Mesenchymal stem cell (in vitro differentiated cells and primary cell): ENCODE results near the gene CST3.

Experiments
- DNase-seq: peaks from one replicate; pipeline ENCODE4 v3.0.0-alpha.2; 2013
- H2AFZ ChIP-seq: one replicate; pipeline ENCODE4 v1.6.1; 2013; ENCODE audit warnings: low read depth, mild to moderate bottlenecking, control low read depth, inconsistent platforms, low read length, moderate library complexity
- H2AK5ac ChIP-seq: 2 replicates; pipeline ENCODE4 v1.6.1; 2013; ENCODE audit warnings: low read length, moderate library complexity, mild to moderate bottlenecking, inconsistent platforms; ENCODE audit not compliant: severe bottlenecking
- H2BK120ac ChIP-seq: one replicate; pipeline ENCODE4 v1.6.1; 2013; ENCODE audit warnings: low read depth, mild to moderate bottlenecking, inconsistent platforms, low read length, moderate library complexity
- H2BK12ac ChIP-seq, 2 experiments: one replicate each; pipeline ENCODE4 v1.6.1; 2013; ENCODE audit warnings: inconsistent platforms in 2 of 2, low read length in 2 of 2, mild to moderate bottlenecking in 2 of 2, moderate library complexity in 2 of 2, control low read depth in 1 of 2
- H2BK15ac ChIP-seq: one replicate; pipeline ENCODE4 v1.6.1; 2013; ENCODE audit warnings: mild to moderate bottlenecking, low read depth, inconsistent platforms; ENCODE audit not compliant: poor library complexity, severe bottlenecking
- H2BK5ac ChIP-seq: 2 replicates; pipeline ENCODE4 v1.6.1; 2013; ENCODE audit warnings: low read depth, mild to moderate bottlenecking, low read length, control low read depth, inconsistent platforms; ENCODE audit not compliant: poor library complexity, severe bottlenecking
- H3K14ac ChIP-seq, 2 experiments: one replicate each; pipeline ENCODE4 v1.6.1; 2013; ENCODE audit warnings: inconsistent platforms in 2 of 2, low read length in 2 of 2, control low read depth in 1 of 2, mild to moderate bottlenecking in 1 of 2, moderate library complexity in 1 of 2
- H3K18ac ChIP-seq, 2 experiments: one replicate each; pipeline ENCODE4 v1.6.1; 2013; ENCODE audit warnings: inconsistent platforms in 2 of 2, low read length in 2 of 2, control low read depth in 1 of 2, low read depth in 1 of 2, mild to moderate bottlenecking in 1 of 2
- H3K23ac ChIP-seq, 2 experiments: one replicate each; pipeline ENCODE4 v1.6.1; 2013; ENCODE audit warnings: inconsistent platforms in 2 of 2, low read length in 2 of 2, mild to moderate bottlenecking in 2 of 2, moderate library complexity in 2 of 2, control low read depth in 1 of 2
- H3K27ac ChIP-seq: 2 replicates; pipeline ENCODE4 v1.5.1; 2013; ENCODE audit warnings: mild to moderate bottlenecking, moderate library complexity, low read length, control low read depth, inconsistent platforms; ENCODE audit not compliant: poor library complexity, severe bottlenecking
- H3K27me3 ChIP-seq, 2 experiments: 2 replicates each; pipeline versions ENCODE4 v1.6.1 to v1.7.0; 2013; ENCODE audit warnings: low read length in 2 of 2, mild to moderate bottlenecking in 2 of 2, moderate library complexity in 2 of 2, control low read depth in 1 of 2, inconsistent platforms in 1 of 2; ENCODE audit not compliant: control insufficient read depth in 1 of 2, insufficient read depth in 1 of 2
- H3K36me3 ChIP-seq, 2 experiments: 2 replicates each; pipeline versions ENCODE4 v1.6.1 to v1.7.0; 2013; ENCODE audit warnings: low read length in 2 of 2, control low read depth in 1 of 2, inconsistent platforms in 1 of 2, low read depth in 1 of 2, mild to moderate bottlenecking in 1 of 2; ENCODE audit not compliant: insufficient read depth in 2 of 2, control insufficient read depth in 1 of 2
- H3K4ac ChIP-seq, 2 experiments: one replicate each; pipeline ENCODE4 v1.6.1; 2013; ENCODE audit warnings: inconsistent platforms in 2 of 2, low read length in 2 of 2, mild to moderate bottlenecking in 2 of 2, moderate library complexity in 2 of 2, control low read depth in 1 of 2, low read depth in 1 of 2
- H3K4me1 ChIP-seq: 2 replicates; pipeline ENCODE4 v1.6.1; 2013; ENCODE audit warnings: low read depth, low read length, control low read depth; ENCODE audit not compliant: control insufficient read depth, insufficient read depth
- H3K4me2 ChIP-seq: 2 replicates; pipeline ENCODE4 v1.6.1; 2013; ENCODE audit warnings: low read length, mild to moderate bottlenecking, inconsistent platforms; ENCODE audit not compliant: poor library complexity, severe bottlenecking
- H3K4me3 ChIP-seq, 2 experiments: 2 replicates each; pipeline versions ENCODE4 v1.5.1 to v1.7.0; 2013; ENCODE audit warnings: low read length in 2 of 2, mild to moderate bottlenecking in 2 of 2, control low read depth in 1 of 2, low read depth in 1 of 2; ENCODE audit not compliant: insufficient read depth in 1 of 2
- H3K79me1 ChIP-seq: replicated peaks from 2 replicates; pipeline ENCODE4 v1.6.1; 2013; ENCODE audit warnings: mild to moderate bottlenecking, control low read depth, low read length, inconsistent platforms; ENCODE audit not compliant: poor library complexity, severe bottlenecking
- H3K9ac ChIP-seq: 2 replicates; pipeline ENCODE4 v1.7.0; 2013; ENCODE audit warnings: mild to moderate bottlenecking, low read length, moderate library complexity
- H3K9me3 ChIP-seq: 2 replicates; pipeline ENCODE4 v1.7.0; 2013; ENCODE audit warnings: mild to moderate bottlenecking, low read length; ENCODE audit not compliant: control insufficient read depth
- H4K8ac ChIP-seq: one replicate; pipeline ENCODE4 v1.6.1; 2013; ENCODE audit warnings: inconsistent platforms, mild to moderate bottlenecking, low read length, moderate library complexity
- H4K91ac ChIP-seq: one replicate; pipeline ENCODE4 v1.6.1; 2013; ENCODE audit warnings: mild to moderate bottlenecking, low read length, inconsistent platforms
- WGBS: methylation state at CpG from one replicate; pipeline ENCODE4 v1.1.7; 2013; ENCODE audit warnings: mixed read lengths; 5-methylcytosine and 5-hydroxymethylcytosine counted together

CST3 gene

DNA sequence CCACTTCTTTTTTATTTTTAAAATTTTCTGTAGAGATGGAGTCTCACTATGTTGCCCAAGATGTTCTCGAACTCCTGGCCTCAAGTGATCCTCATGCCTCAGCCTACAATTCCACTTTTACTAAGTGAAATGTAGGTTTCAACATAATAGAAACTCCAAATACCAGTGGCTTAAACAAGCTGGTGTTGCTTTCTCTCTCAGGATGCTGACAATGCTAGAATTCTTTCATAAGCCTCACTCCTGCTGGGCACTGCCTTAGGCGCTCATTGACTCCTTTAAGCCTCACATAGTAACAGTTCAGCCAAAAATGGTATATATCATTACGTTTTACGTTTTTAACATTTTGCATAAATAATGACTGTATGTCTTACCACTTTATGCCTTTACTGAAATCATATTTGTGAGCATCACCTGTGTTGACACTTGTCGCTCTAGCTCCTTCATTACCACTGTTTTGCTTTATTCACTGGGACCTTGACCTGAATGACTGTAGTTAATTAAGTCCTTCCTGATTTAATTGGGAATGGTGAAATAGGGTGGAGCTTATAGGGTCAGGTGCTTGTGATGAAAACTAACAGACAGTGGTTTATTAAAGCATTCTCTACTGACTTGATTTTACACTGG, 28.2 kb downstream of the CST3 start:
- Histone ChIP-seq H2BK120ac (no peak overlapping the region), H3K4me2 (no peak overlapping the region), H3K9me3 (no peaks in the 10 kb centered on the region), H4K8ac (no peak overlapping the region), H2AK5ac (no peak overlapping the region), H3K27me3 (peaks cover 0 to 21% of the 10 kb centered on the region in 2 experiments), H3K9ac (no peak overlapping the region), H3K27ac (no peak overlapping the region), H3K23ac (no peak overlapping the region), H3K4me1 (peaks cover 15% of the 10 kb centered on the region), H3K4me3 (no peak overlapping the region), H2BK5ac (no peak overlapping the region), H3K36me3 (no peaks in the 10 kb centered on the region), H3K79me1 (no peaks in the 10 kb centered on the region), H2BK15ac (no peak overlapping the region), H3K18ac (no peak overlapping the region), H4K91ac (no peak overlapping the region), H3K4ac (no peak overlapping the region), H3K14ac (no peak overlapping the region), H2BK12ac (no peak overlapping the region), H2AFZ (no peak overlapping the region)
- whole genome bisulfite sequencing: 97% methylated on average over 5 of the region's 5 CpGs
- DNase-seq: peak; percentile 46

DNA sequence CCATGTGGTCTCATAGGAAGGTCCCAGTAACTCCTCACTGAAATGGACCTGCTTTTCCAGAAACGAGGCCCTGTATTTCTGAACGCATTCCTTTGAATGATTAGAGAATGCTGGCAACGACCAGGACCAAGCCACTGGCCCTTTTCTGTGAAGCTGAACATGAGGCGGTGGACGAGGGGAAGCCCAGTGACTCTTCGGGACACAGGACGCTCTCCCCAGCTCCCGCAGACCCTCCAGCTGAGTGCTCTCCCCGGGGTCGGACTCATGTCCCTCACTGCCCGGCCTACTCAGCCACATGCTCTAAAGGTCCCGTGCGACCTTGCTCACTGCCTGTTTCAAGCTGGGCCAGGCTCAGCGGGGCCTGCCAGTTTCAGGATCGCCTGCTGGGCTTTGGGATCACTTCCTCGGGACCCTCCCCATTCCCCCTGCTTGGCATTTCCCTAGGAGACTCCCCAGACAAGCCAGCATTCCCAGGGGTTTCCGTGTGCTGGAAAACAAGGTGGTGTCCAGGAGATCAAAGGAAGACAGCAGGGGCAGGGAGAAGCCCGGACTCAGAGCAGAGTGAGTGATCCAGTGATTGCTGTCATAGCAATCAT, 29.4 kb downstream of the CST3 start:
- 79% methylated on average over 17 of the region's 18 CpGs for WGBS
- Histone ChIP-seq H3K27ac (no peak overlapping the region), H2BK12ac (peak overlapping the region in 1 of 2 experiments; percentile 63), H2AK5ac (peak overlapping the region; percentile 21), H3K79me1 (no peaks in the 10 kb centered on the region), H4K91ac (peak overlapping the region; percentile 37), H3K4me2 (no peak overlapping the region), H3K4me3 (no peak overlapping the region), H2AFZ (no peak overlapping the region), H2BK120ac (no peak overlapping the region), H3K23ac (no peak overlapping the region), H3K4me1 (peaks cover 15% of the 10 kb centered on the region), H3K36me3 (no peaks in the 10 kb centered on the region), H2BK15ac (no peak overlapping the region), H3K18ac (no peak overlapping the region), H3K27me3 (peaks cover 0 to 34% of the 10 kb centered on the region in 2 experiments), H3K9me3 (no peaks in the 10 kb centered on the region), H2BK5ac (no peak overlapping the region), H3K4ac (no peak overlapping the region), H4K8ac (peak overlapping the region; percentile 31), H3K9ac (no peak overlapping the region), H3K14ac (no peak overlapping the region)
- no peak for DNase-seq

DNA sequence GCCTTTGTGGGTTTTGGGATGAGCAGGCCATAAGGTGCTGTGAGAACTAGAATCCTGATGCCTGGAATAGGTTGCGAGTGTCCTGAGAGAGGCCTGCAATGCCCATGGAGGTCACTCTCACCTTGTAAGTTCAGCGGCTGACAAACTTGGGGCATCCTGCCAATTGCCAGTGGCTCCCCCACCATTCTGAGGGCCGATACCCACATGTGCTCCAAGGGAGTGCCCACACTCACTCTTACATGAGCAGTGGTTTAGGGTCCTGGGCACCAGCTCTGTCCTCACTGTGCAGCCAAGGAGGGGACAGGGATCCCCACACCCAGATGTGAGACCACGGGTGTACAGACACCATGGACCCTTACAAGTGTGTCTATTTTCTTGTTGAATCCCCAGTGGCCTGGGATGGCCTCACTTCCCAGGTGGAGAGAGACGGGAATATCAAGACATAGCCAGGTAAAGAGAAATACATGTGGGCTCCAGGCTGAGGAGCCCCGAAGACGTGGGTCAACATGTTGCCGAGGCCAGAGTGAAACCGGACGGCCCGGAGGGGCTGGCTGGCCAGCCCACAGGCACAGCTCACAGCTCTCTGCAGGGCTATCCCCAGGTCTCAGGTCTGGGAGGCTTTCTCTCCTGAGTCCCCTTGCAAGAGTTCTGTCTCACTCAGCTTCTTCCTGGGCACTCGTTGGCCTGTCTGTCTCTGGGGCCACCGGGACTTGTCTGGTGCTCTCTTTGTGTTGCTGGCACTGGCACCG, 30.1 kb downstream of the CST3 start:
- no peak for DNase-seq
- H2AK5ac ChIP-seq: no peak overlapping the region
- no peak overlapping the region for H2BK5ac ChIP-seq
- no peak overlapping the region for H3K4me3 ChIP-seq
- peaks cover 19% of the 10 kb centered on the region for H3K4me1 ChIP-seq
- H3K27ac ChIP-seq: no peak overlapping the region
- H3K18ac ChIP-seq: no peak overlapping the region
- H3K79me1 ChIP-seq: no peaks in the 10 kb centered on the region
- no peak overlapping the region for H3K23ac ChIP-seq
- peaks cover 0 to 40% of the 10 kb centered on the region in 2 experiments for H3K27me3 ChIP-seq
- H2BK15ac ChIP-seq: no peak overlapping the region
- H2AFZ ChIP-seq: no peak overlapping the region
- no peak overlapping the region for H3K4me2 ChIP-seq
- H2BK120ac ChIP-seq: no peak overlapping the region
- no peak overlapping the region for H3K14ac ChIP-seq
- no peak overlapping the region for H4K91ac ChIP-seq
- WGBS: 96% methylated on average over 14 of the region's 14 CpGs
- no peaks in the 10 kb centered on the region for H3K9me3 ChIP-seq
- H3K9ac ChIP-seq: no peak overlapping the region
- no peak overlapping the region for H3K4ac ChIP-seq
- no peaks in the 10 kb centered on the region for H3K36me3 ChIP-seq
- no peak overlapping the region for H2BK12ac ChIP-seq
- H4K8ac ChIP-seq: no peak overlapping the region

GRCh38 chr20:23606652-23607049, 31.1 kb downstream of the CST3 start:
- no peak overlapping the region for H2AK5ac ChIP-seq

More at GRCh38 chr20:23606652-23607049, 31.1 kb downstream of the CST3 start:
- no peaks in the 10 kb centered on the region for H3K9me3 ChIP-seq
- H3K14ac ChIP-seq: no peak overlapping the region
- H3K23ac ChIP-seq: no peak overlapping the region
- H4K91ac ChIP-seq: no peak overlapping the region
- H2BK12ac ChIP-seq: no peak overlapping the region
- 16% methylated on average over 9 of the region's 9 CpGs for WGBS
- no peak overlapping the region for H3K4me3 ChIP-seq
- H2AFZ ChIP-seq: no peak overlapping the region
- H3K79me1 ChIP-seq: no peaks in the 10 kb centered on the region
- H3K27me3 ChIP-seq: peaks cover 0 to 48% of the 10 kb centered on the region in 2 experiments
- peak overlapping the region; percentile 8 for H4K8ac ChIP-seq
- H2BK15ac ChIP-seq: peak overlapping the region; percentile 78
- H3K18ac ChIP-seq: no peak overlapping the region
- peaks cover 20% of the 10 kb centered on the region for H3K4me1 ChIP-seq
- no peak overlapping the region for H3K4me2 ChIP-seq
- H3K36me3 ChIP-seq: no peaks in the 10 kb centered on the region
- H2BK120ac ChIP-seq: no peak overlapping the region
- no peak overlapping the region for H2BK5ac ChIP-seq
- H3K27ac ChIP-seq: no peak overlapping the region
- H3K9ac ChIP-seq: no peak overlapping the region
- H3K4ac ChIP-seq: no peak overlapping the region
- peak; percentile 75 for DNase-seq
